Esophagus muscularis mucosa (tissue), 4 donors: ENCODE data around the gene TARP.
A peak's percentile ranks its signal among the peaks of the same experiment; 100 is the strongest.

Experiments used
- DNase-seq: peaks from one replicate; pipeline ENCODE4 v3.0.0-alpha.2; 2017; ENCODE audit errors: extremely low spot score
- H3K27ac ChIP-seq, 4 donors: fragments of 200-600 bp; sonication (generic); replicated peaks in 1 of 4; 1 replicate in 3 of 4; 2 replicates in 1 of 4; pipeline ENCODE4 v1.5.1; 2016 to 2019; ENCODE audit warnings: mild to moderate bottlenecking in 1 of 4
- H3K27me3 ChIP-seq, 4 donors: fragments of 200-600 bp; sonication (generic); one replicate each; pipeline versions ENCODE4 v1.5.1 to v1.6.0; 2016 to 2019
- H3K36me3 ChIP-seq, 4 donors: fragments of 200-600 bp; sonication (generic); one replicate each; pipeline ENCODE4 v1.5.1; 2016 to 2019
- H3K4me1 ChIP-seq, 4 donors: fragments of 200-600 bp; sonication (generic); one replicate each; pipeline ENCODE4 v1.5.1; 2016 to 2019
- H3K4me3 ChIP-seq, 4 donors: fragments of 200-600 bp; sonication (generic); 1 replicate in 2 of 4; 2 replicates in 2 of 4; pipeline ENCODE4 v1.5.1; 2016 to 2019; ENCODE audit warnings: mild to moderate bottlenecking in 4 of 4, moderate library complexity in 1 of 4
- H3K9me3 ChIP-seq, 4 donors: fragments of 200-600 bp; sonication (generic); 1 replicate in 3 of 4; 2 replicates in 1 of 4; pipeline ENCODE4 v1.5.1; 2016 to 2019
- EP300 ChIP-seq: sonication (generic); formaldehyde crosslinking; IDR thresholded peaks from one replicate; pipeline ENCODE4 v1.6.1; 2017; ENCODE audit warnings: antibody characterized with exemption
- POLR2A ChIP-seq: fragments of 450-650 bp; IDR thresholded peaks from one replicate; pipeline ENCODE4 v1.6.1; 2017; ENCODE audit warnings: antibody characterized with exemption, moderate library complexity, mild to moderate bottlenecking, low read depth
- POLR2AphosphoS5 ChIP-seq, 2 donors: sonication (generic); formaldehyde crosslinking; IDR thresholded peaks; one replicate each; pipeline ENCODE4 v1.6.1; 2017; ENCODE audit warnings: antibody characterized with exemption in 2 of 2
- WGBS: methylation state at CpG from one replicate; pipeline ENCODE4 v1.1.5; 2018; 5-methylcytosine and 5-hydroxymethylcytosine counted together
- intact Hi-C: fragments of 100-400 bp; cut with DNase I; formaldehyde crosslinking; loops from one replicate; pipeline ENCODE4 v1.15.1; 2023
- TF ChIP-seq, protein P1 (sequence below), 3 experiments: fragments of 200-600 bp in 2 of 3; fragments of 450-650 bp in 1 of 3; sonication (generic) in 2 of 3; IDR thresholded peaks; one replicate each; pipeline ENCODE4 v1.5.1; 2017 to 2019; ENCODE audit warnings: antibody characterized with exemption in 3 of 3, mild to moderate bottlenecking in 2 of 3, moderate library complexity in 1 of 3

Gene TARP

DNA sequence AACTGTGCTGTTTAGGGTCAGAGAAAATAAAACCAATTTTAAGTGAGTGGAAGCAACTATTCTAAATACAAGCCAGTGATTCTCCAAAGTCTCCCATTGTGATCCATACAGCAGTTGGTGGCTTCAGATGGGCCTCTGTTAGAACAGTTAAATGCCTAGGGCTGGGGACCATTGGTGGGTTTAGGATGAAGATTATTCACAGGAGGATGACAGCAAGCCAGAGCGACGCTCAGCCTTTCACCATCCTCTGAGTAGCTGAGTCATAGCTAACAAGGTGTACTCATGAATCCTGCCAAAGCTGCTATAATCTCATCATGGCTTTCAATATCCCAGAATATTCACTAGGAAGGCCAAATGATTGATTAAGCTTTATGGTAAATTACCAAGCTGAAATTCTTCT is 55.8 kb downstream of the TARP start:
- no peaks in the 10 kb centered on the region for H3K27me3 ChIP-seq
- no peak overlapping the region for H3K4me3 ChIP-seq
- DNase-seq, result no peak
- peaks cover 24 to 69% (median 55%) of the 10 kb centered on the region in 4 donors for H3K36me3 ChIP-seq
- H3K9me3 ChIP-seq, result no peaks in the 10 kb centered on the region
- peaks cover 4 to 43% (median 33%) of the 10 kb centered on the region in 4 donors for H3K4me1 ChIP-seq
- H3K27ac ChIP-seq, result no peak overlapping the region
- TF ChIP-seq POLR2A (no peak), POLR2AphosphoS5 (IDR thresholded peaks at IDR 0.05) (no peak), EP300 (no peak)
- TF ChIP-seq, protein P1, sequence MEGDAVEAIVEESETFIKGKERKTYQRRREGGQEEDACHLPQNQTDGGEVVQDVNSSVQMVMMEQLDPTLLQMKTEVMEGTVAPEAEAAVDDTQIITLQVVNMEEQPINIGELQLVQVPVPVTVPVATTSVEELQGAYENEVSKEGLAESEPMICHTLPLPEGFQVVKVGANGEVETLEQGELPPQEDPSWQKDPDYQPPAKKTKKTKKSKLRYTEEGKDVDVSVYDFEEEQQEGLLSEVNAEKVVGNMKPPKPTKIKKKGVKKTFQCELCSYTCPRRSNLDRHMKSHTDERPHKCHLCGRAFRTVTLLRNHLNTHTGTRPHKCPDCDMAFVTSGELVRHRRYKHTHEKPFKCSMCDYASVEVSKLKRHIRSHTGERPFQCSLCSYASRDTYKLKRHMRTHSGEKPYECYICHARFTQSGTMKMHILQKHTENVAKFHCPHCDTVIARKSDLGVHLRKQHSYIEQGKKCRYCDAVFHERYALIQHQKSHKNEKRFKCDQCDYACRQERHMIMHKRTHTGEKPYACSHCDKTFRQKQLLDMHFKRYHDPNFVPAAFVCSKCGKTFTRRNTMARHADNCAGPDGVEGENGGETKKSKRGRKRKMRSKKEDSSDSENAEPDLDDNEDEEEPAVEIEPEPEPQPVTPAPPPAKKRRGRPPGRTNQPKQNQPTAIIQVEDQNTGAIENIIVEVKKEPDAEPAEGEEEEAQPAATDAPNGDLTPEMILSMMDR (IDR thresholded peaks at IDR 0.05), result no peak
- intact Hi-C loops, result no loop called here
- 93% methylated on average over 2 of the region's 2 CpGs for WGBS

DNA sequence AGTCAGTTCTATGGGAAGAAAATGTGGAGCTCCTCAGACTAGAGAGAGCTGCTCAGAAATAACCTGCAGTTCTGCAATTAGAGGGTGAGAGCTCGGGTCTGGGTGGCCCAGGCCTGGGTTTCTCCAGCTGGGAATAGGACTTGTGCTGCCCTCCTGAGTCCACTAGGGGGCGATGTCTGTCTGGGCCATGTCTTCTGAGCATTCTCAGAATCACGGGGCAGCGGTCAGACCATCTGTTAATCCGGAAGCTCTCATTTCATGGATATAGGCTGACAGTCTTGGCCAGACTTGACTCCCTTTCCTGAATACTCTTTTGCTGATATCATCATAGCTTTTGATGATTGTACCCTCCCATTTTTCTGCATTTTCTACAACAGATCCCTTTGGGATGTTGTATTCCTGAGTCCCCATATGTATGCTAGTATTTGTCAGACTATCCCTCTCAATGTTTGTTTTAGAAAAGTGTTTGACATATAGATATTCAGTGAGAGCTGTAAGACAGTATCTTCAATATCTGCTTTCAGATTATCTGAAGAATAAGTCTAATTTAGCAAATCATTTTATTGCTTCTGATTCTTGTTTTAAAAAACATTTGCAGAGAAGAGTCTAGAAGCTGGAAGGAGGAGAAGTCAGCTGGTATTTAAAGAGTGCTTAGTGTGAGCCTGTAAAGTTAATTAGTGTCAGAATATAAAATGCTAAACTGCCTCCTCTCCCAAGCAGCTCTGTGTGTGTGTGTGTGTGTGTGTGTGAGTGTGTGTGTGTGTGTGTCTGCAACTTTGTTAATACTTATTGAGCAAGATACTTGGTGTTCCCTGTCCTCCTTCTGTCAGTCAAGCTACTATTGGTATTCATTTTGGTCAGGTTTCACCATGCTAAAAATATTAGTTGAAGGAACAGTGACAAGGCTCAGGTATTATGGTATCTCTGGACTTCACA is 57.4 kb downstream of the TARP start:
- Histone ChIP-seq H3K4me1 (peaks cover 15 to 49% (median 39%) of the 10 kb centered on the region in 4 donors), H3K36me3 (peaks cover 24 to 59% (median 48%) of the 10 kb centered on the region in 4 donors), H3K4me3 (no peak overlapping the region), H3K27me3 (no peaks in the 10 kb centered on the region), H3K27ac (peak overlapping the region in 3 of 4 donors; percentile 15 to 40 (median 16)), H3K9me3 (no peaks in the 10 kb centered on the region)
- DNase-seq, result peak; percentile 94
- intact Hi-C loops, result no loop called here
- no peak for TF ChIP-seq POLR2A
- peak; percentile 21 to 58 for TF ChIP-seq POLR2AphosphoS5 (IDR thresholded peaks at IDR 0.05)
- no peak for TF ChIP-seq EP300
- TF ChIP-seq, protein P1 (IDR thresholded peaks at IDR 0.05), result peak in 2 of 3 experiments; percentile 83 to 84
- 15% methylated on average over 5 of the region's 5 CpGs for WGBS

DNA sequence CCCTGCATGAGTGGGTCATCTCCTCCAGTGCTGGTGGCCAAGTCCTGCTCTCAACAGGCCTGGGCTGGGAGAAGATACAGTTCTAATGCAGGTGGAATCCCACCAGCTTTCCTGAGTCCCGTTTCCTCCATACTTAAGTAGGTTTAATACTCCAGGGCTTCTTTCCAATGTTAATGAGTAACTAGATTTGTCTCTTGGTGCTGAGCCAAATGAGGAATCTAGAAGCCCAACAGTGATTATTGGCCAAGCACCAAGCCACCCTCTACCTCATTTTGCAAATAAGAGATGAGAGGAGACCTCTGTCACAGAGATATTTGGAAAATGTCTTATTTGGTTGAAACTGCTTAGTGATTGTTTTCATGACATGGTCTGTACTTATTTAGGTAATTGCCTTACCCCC is 58.3 kb downstream of the TARP start:
- Histone ChIP-seq H3K27me3 (no peaks in the 10 kb centered on the region), H3K27ac (peak overlapping the region in 1 of 4 donors; percentile 40), H3K4me1 (peaks cover 15 to 55% (median 43%) of the 10 kb centered on the region in 4 donors), H3K4me3 (no peak overlapping the region), H3K36me3 (peaks cover 22 to 51% (median 41%) of the 10 kb centered on the region in 4 donors), H3K9me3 (no peaks in the 10 kb centered on the region)
- no peak for DNase-seq
- WGBS, result 71% methylated on average over 1 of the region's 1 CpG
- TF ChIP-seq POLR2AphosphoS5 (IDR thresholded peaks at IDR 0.05) (no peak), POLR2A (no peak), EP300 (no peak)
- TF ChIP-seq, protein P1 (IDR thresholded peaks at IDR 0.05), result no peak
- intact Hi-C loops, result no loop called here

DNA sequence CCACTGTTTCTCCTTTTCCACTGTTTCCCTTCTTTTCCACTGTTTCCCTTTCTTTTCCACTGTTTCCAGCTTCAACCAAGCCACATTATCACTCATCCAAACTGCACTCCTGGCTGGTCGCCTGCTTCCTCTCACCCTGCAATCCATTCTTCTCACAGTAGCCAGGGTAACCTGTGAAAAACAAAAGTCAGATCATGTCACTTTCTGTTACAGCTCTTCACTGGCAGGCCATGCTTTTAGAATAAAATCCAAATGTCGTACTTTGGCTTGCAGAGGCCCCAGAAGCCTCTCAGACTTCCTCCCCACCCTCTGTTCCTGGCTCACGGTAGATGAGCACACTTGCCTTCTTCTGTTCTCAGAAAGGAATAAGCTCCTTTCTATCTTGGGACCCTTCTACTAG is 61.5 kb downstream of the TARP start:
- TF ChIP-seq EP300 (no peak), POLR2AphosphoS5 (IDR thresholded peaks at IDR 0.05) (peak in 1 of 2 donors; percentile 20), POLR2A (no peak)
- TF ChIP-seq, protein P1 (IDR thresholded peaks at IDR 0.05), result no peak
- H3K9me3 ChIP-seq, result no peaks in the 10 kb centered on the region
- no peak overlapping the region for H3K4me3 ChIP-seq
- peaks cover 10 to 30% (median 20%) of the 10 kb centered on the region in 4 donors for H3K36me3 ChIP-seq
- DNase-seq, result no peak
- H3K27ac ChIP-seq, result peak overlapping the region; percentile 41 to 61 (median 46)
- WGBS, result 27% methylated on average over 3 of the region's 3 CpGs
- peaks cover 15 to 55% (median 43%) of the 10 kb centered on the region in 4 donors for H3K4me1 ChIP-seq
- H3K27me3 ChIP-seq, result no peaks in the 10 kb centered on the region
- intact Hi-C loops, result no loop called here
